Mucosa of descending colon (tissue), 3 donors: ENCODE measurements around the gene MEGF6. TPM values are rescaled to one million over a fixed set of nuclear protein-coding genes. Genes with fewer than 3 reads are reported as not detected.

Experiments used
- ATAC-seq: fragments of 200-7000 bp; cut with Tn5 transposase; one replicate; pipeline ENCODE4 v1.9.1; 2020; ENCODE audit warnings: mild to moderate bottlenecking, moderate library complexity
- DNase-seq, 3 donors: peaks; one replicate each; pipeline ENCODE4 v3.0.0-alpha.2; 2020
- H3K36me3 ChIP-seq: fragments of 200-600 bp; one replicate; pipeline ENCODE4 v1.8.0; 2021; ENCODE audit warnings: low read depth, mild to moderate bottlenecking
- H3K4me1 ChIP-seq: fragments of 200-600 bp; one replicate; pipeline ENCODE4 v1.8.0; 2021; ENCODE audit warnings: low read depth, mild to moderate bottlenecking
- H3K4me3 ChIP-seq: fragments of 200-600 bp; one replicate; pipeline ENCODE4 v1.8.0; 2021; ENCODE audit warnings: mild to moderate bottlenecking
- H3K9me3 ChIP-seq: fragments of 200-600 bp; one replicate; pipeline ENCODE4 v1.8.0; 2021; ENCODE audit warnings: mild to moderate bottlenecking
- intact Hi-C, 2 donors: fragments of 100-400 bp; cut with DNase I in 1 of 2; cut with micrococcal nuclease in 1 of 2; formaldehyde crosslinking; loops; one replicate each; pipeline versions ENCODE4 v1.11.0 to v1.11.1; 2022; cut with DNase I, micrococcal nuclease
- total RNA-seq, 3 donors: library from RNA; stranded (reverse); fragmentation: NEBNext Ultra II Directional in 2 of 3; extraction: Animal tissue kit (Norgen Biotek cat#: 25700) in 2 of 3; gene quantifications; one replicate each; pipeline versions ENCODE4 v1.2.1 to v1.2.4, GENCODE V29; 2021 to 2023
- TF ChIP-seq, protein P1 (sequence below): fragments of 200-600 bp; IDR thresholded peaks from one replicate; pipeline ENCODE4 v1.8.0; 2022; ENCODE audit warnings: antibody characterized with exemption, mild to moderate bottlenecking
- donor health status: DM: no; HTN: no; CAD: no; lungs with moderate emphysema.
- donor health status: DM: no; HTN: no; CAD: no.
- donor health status: DM: no; HTN: yes; CAD: no.

Gene MEGF6
- total RNA-seq, 3 donors from 2014 or later: 6.2 to 12.2 (median 8.5) TPM

DNA sequence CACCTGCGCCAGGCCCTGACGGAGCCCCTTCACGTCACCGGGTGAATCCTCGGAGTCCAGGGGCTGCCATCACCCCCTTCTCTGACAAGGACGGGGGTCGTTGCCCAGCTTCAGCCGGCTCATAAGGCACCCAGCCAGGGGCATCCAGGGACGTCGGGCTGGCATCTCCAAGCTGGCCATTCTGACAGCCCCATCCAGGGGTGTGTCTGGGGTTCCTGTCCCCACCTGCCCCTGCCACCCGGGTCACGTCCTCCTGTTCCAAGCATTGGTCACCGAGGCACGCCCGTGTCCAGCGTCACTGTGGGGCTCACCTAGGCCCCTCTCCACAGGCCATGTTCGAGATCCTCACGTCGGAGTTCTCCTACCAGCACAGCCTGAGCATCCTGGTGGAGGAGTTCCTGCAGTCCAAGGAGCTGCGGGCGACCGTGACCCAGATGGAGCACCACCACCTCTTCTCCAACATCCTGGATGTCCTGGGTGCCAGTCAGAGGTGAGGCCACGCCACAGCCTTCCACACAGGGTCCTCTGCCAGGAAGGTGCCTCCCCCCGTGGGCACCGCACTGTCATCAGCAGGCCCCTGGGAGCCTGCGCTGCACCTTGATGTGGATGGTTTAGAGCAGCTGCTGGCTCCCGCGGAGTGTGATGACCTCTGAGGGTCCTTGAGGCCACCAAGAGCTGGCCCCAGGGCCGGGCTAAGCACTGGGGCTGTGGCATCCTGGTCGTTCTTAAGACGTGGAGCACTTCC is 142.0 kb downstream of the MEGF6 start:
- H3K4me1 ChIP-seq: no peaks in the 10 kb centered on the region
- H3K9me3 ChIP-seq: no peaks in the 10 kb centered on the region
- no peak overlapping the region for H3K4me3 ChIP-seq
- TF ChIP-seq, protein P1, sequence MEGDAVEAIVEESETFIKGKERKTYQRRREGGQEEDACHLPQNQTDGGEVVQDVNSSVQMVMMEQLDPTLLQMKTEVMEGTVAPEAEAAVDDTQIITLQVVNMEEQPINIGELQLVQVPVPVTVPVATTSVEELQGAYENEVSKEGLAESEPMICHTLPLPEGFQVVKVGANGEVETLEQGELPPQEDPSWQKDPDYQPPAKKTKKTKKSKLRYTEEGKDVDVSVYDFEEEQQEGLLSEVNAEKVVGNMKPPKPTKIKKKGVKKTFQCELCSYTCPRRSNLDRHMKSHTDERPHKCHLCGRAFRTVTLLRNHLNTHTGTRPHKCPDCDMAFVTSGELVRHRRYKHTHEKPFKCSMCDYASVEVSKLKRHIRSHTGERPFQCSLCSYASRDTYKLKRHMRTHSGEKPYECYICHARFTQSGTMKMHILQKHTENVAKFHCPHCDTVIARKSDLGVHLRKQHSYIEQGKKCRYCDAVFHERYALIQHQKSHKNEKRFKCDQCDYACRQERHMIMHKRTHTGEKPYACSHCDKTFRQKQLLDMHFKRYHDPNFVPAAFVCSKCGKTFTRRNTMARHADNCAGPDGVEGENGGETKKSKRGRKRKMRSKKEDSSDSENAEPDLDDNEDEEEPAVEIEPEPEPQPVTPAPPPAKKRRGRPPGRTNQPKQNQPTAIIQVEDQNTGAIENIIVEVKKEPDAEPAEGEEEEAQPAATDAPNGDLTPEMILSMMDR: no peak
- intact Hi-C loops: no loop called here
- DNase-seq: peak in 1 of 3 donors; percentile 16
- H3K36me3 ChIP-seq: peaks cover 4% of the 10 kb centered on the region
- ATAC-seq: no peak

DNA sequence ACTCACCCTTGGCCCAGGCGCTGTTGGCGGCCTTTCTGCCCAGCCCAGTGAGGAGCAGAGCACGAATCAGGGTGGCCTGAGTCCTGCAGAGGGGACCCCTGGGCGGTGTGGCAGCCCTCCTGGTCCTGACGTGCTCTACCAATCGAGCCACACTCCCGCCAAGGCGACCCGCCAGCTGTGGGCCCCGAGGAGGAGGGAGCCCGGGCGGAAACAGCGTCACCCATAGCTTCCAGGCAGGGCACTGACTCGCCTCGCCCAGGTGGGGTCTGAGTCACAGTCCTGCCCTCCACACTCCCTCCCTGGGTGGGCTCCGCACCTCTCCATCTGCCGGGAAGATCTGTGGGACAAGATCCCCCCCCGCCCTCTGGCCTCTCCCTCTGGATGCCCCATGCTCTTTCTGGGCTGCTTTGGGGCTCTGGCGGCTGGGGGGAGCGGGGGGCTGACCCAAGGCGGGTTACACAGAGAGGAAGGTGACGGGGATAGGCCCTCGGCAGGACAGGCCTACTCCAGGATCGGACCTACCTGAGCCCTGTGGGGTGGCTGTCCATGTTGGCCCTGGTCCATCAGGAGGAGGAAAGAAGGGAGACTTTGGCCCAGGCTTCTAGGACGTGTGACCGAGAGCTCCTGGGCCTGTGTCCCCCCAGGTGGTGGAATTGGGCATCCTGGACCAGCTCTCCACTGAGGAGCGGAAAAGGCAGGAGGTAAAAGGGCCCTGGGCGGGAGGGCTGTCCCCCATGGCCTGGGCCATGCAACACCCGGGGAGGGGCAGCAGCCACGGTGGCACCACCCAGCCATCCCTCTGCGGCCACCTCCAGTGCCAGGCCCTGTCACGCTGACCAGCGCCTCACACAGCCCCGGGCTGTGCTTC is 142.8 kb downstream of the MEGF6 start:
- intact Hi-C loops: no loop called here
- no peak overlapping the region for H3K4me3 ChIP-seq
- H3K4me1 ChIP-seq: no peaks in the 10 kb centered on the region
- no peaks in the 10 kb centered on the region for H3K9me3 ChIP-seq
- peak in 1 of 3 donors; percentile 25 for DNase-seq
- no peak for ATAC-seq
- H3K36me3 ChIP-seq: no peaks in the 10 kb centered on the region
- TF ChIP-seq, protein P1: no peak

- no peaks in the 10 kb centered on the region for H3K4me1 ChIP-seq
- H3K36me3 ChIP-seq: no peaks in the 10 kb centered on the region
- H3K4me3 ChIP-seq: no peak overlapping the region
- TF ChIP-seq, protein P1: no peak
- H3K9me3 ChIP-seq: no peaks in the 10 kb centered on the region
- DNase-seq (peak in 1 of 3 donors; percentile 25), ATAC-seq (no peak)
- intact Hi-C loops: no loop called here
Measured at GRCh38 chr1:3467096-3468036, 143.9 kb downstream of the MEGF6 start.

- no peaks in the 10 kb centered on the region for H3K36me3 ChIP-seq
- ATAC-seq (no peak), DNase-seq (no peak)
- intact Hi-C loops: no loop called here
- H3K4me1 ChIP-seq: no peaks in the 10 kb centered on the region
- H3K4me3 ChIP-seq: no peak overlapping the region
- H3K9me3 ChIP-seq: no peaks in the 10 kb centered on the region
- TF ChIP-seq, protein P1: no peak
Measured at GRCh38 chr1:3466366-3467075, 144.8 kb downstream of the MEGF6 start.

DNA sequence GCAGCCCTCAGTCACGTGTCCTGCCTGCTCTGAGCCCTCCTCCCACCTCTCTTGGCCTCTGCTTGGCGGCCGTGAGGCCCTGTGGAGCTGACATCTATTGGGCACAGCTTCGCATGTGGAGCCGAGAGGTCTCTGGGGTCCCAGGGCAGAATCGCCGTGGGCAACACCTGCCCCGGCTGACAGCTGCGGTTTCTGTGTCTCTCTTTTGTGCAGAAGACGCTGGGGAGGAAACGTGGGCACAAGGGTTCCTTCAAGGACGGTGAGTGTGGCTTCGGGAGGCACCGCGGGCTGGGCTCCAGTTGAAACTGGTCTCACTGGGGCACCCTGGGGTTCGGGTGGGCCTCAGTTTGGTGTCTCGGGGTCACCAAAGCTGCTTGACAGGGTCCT is 145.4 kb downstream of the MEGF6 start:
- no peaks in the 10 kb centered on the region for H3K36me3 ChIP-seq
- no peaks in the 10 kb centered on the region for H3K9me3 ChIP-seq
- H3K4me1 ChIP-seq: peaks cover 6% of the 10 kb centered on the region
- no peak overlapping the region for H3K4me3 ChIP-seq
- intact Hi-C loops: no loop called here
- ATAC-seq (no peak), DNase-seq (peak in 1 of 3 donors; percentile 21)
- TF ChIP-seq, protein P1: no peak
